ENCODE measurements around the gene SERPINI1. TPM values are rescaled to one million over a fixed set of nuclear protein-coding genes. Genes with fewer than 3 reads are reported as not detected.

SERPINI1 gene
- total RNA-seq, 1 donor from 2014 or later, result 66.2 TPM

DNA sequence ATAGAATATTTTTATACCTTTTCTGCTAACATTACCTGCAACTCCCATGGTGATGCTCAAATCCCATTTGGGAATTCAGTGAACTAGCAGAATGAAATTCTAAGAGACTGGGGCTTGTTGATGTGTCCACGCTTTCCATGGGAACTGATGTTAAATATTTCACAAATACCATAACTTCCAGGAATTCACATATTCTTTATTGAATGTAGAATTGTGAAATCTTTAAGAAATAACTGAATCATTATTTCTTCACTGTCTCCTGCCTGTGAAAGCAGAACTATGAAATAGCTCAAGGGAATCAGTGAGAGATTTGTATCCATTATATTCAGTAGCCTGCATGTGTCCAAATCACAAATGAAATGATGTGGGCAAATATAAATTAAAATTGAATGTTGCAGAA, 130.8 kb downstream of the SERPINI1 start:
- Mint-ChIP-seq H3K9me3 (ENCODE audit: unreplicated experiment) (no peaks in the 10 kb centered on the region), H3K4me1 (ENCODE audit: low read depth, unreplicated experiment) (no peaks in the 10 kb centered on the region), H3K27me3 (ENCODE audit: unreplicated experiment) (no peaks in the 10 kb centered on the region), H3K4me3 (ENCODE audit: unreplicated experiment) (no peak overlapping the region), H3K36me3 (ENCODE audit: unreplicated experiment) (no peaks in the 10 kb centered on the region), H3K27ac (ENCODE audit: unreplicated experiment) (no peak overlapping the region)
- DNase-seq, result no peak
- TF ChIP-seq, protein P1, sequence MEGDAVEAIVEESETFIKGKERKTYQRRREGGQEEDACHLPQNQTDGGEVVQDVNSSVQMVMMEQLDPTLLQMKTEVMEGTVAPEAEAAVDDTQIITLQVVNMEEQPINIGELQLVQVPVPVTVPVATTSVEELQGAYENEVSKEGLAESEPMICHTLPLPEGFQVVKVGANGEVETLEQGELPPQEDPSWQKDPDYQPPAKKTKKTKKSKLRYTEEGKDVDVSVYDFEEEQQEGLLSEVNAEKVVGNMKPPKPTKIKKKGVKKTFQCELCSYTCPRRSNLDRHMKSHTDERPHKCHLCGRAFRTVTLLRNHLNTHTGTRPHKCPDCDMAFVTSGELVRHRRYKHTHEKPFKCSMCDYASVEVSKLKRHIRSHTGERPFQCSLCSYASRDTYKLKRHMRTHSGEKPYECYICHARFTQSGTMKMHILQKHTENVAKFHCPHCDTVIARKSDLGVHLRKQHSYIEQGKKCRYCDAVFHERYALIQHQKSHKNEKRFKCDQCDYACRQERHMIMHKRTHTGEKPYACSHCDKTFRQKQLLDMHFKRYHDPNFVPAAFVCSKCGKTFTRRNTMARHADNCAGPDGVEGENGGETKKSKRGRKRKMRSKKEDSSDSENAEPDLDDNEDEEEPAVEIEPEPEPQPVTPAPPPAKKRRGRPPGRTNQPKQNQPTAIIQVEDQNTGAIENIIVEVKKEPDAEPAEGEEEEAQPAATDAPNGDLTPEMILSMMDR (IDR thresholded peaks at IDR 0.05; ENCODE audit: partially characterized antibody, unreplicated experiment), result no peak

DNA sequence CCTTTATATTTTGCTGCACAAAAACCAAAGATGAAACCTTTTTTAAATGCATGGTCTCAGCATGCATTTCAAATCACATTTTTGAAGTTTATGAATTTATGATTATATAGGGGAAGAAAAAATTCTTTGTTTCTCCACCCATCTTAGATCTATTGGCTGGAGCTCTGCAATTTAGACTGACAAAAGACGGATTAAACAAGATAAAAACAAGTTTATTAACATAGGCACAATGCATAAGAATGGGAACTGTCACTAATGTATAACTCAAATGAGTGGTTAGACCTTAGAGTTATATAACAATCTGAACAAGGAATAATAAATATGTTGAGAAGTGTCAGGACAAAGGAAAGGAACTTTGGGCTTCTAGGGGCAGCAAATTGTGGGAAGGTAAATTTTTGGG, 132.5 kb downstream of the SERPINI1 start:
- no peak for DNase-seq
- H3K4me1 Mint-ChIP-seq (ENCODE audit: low read depth, unreplicated experiment), result no peaks in the 10 kb centered on the region
- H3K36me3 Mint-ChIP-seq (ENCODE audit: unreplicated experiment), result no peaks in the 10 kb centered on the region
- H3K4me3 Mint-ChIP-seq (ENCODE audit: unreplicated experiment), result no peak overlapping the region
- no peaks in the 10 kb centered on the region for H3K9me3 Mint-ChIP-seq (ENCODE audit: unreplicated experiment)
- no peaks in the 10 kb centered on the region for H3K27me3 Mint-ChIP-seq (ENCODE audit: unreplicated experiment)
- H3K27ac Mint-ChIP-seq (ENCODE audit: unreplicated experiment), result no peak overlapping the region
- TF ChIP-seq, protein P1 (IDR thresholded peaks at IDR 0.05; ENCODE audit: partially characterized antibody, unreplicated experiment), result no peak

DNA sequence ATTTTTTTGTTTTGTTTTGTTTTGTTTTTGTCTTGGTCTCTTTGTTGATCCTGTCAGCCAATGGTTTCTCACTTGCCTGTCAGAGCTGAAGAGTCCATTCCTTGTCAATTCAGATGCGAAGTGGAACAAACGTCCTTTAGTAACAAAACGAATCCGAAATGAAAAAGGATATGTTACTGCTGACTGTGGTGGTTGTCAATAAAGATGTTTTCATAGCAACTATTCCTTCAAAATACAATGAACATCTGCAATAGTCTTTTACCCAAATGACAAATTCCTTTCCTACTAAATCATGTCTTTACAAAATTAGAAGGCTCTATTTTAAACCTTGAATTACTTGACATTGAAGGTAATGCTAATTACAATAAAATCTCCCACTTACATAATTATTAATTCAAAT, 134.7 kb downstream of the SERPINI1 start:
- H3K4me3 Mint-ChIP-seq (ENCODE audit: unreplicated experiment), result no peak overlapping the region

DNA sequence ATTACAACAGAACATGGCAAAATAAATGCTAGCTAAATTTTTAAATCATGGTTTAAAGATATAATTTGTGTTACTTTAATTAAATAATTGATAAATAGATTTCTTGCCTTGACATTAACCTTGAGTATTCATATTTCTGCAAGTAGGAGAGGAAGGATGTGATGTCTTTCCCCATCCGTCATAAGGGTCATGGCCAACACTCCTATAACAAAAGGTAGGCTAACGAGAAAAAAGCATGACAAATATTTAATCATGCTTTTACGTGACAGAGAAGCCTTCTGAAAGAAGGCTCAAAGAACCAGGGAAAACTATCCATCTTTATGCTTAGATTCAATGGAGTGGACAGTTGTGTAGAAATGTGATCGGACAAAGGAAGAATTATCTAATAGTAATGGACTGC, 135.2 kb downstream of the SERPINI1 start:
- DNase-seq, result no peak
- Mint-ChIP-seq H3K27me3 (ENCODE audit: unreplicated experiment) (peaks cover 2% of the 10 kb centered on the region), H3K4me3 (ENCODE audit: unreplicated experiment) (no peak overlapping the region), H3K27ac (ENCODE audit: unreplicated experiment) (no peak overlapping the region), H3K36me3 (ENCODE audit: unreplicated experiment) (no peaks in the 10 kb centered on the region), H3K4me1 (ENCODE audit: low read depth, unreplicated experiment) (no peaks in the 10 kb centered on the region), H3K9me3 (ENCODE audit: unreplicated experiment) (no peaks in the 10 kb centered on the region)
- TF ChIP-seq, protein P1 (IDR thresholded peaks at IDR 0.05; ENCODE audit: partially characterized antibody, unreplicated experiment), result no peak

More for the DNA sequence above, 134.7 kb downstream of the SERPINI1 start:
- no peaks in the 10 kb centered on the region for H3K36me3 Mint-ChIP-seq (ENCODE audit: unreplicated experiment)
- peaks cover 2% of the 10 kb centered on the region for H3K27me3 Mint-ChIP-seq (ENCODE audit: unreplicated experiment)
- H3K4me1 Mint-ChIP-seq (ENCODE audit: low read depth, unreplicated experiment), result no peaks in the 10 kb centered on the region
- H3K27ac Mint-ChIP-seq (ENCODE audit: unreplicated experiment), result no peak overlapping the region
- TF ChIP-seq, protein P1 (IDR thresholded peaks at IDR 0.05; ENCODE audit: partially characterized antibody, unreplicated experiment), result no peak
- H3K9me3 Mint-ChIP-seq (ENCODE audit: unreplicated experiment), result no peaks in the 10 kb centered on the region
- DNase-seq, result no peak

DNA sequence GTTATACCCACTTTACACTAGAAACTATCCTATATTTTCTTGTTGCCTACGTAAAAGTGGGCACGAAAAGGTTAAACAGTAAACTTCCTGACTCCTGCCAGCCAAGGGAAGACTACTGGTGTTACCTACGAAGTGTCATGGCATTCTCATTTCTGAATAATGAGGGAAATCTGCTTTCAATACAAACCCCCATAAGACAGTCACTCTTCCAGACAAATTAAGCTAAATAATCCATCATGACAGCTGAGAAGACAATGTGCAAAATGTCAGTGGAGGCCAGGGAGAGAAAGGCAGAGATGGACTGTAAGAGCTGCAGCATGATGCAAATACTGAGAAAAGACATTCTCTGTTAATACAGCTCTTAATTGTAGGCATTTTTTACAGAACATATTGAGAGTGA, 136.5 kb downstream of the SERPINI1 start:
- no peak for DNase-seq
- no peaks in the 10 kb centered on the region for H3K9me3 Mint-ChIP-seq (ENCODE audit: unreplicated experiment)
- peaks cover 2% of the 10 kb centered on the region for H3K27me3 Mint-ChIP-seq (ENCODE audit: unreplicated experiment)
- H3K36me3 Mint-ChIP-seq (ENCODE audit: unreplicated experiment), result no peaks in the 10 kb centered on the region
- no peak overlapping the region for H3K27ac Mint-ChIP-seq (ENCODE audit: unreplicated experiment)
- H3K4me3 Mint-ChIP-seq (ENCODE audit: unreplicated experiment), result no peak overlapping the region
- TF ChIP-seq, protein P1 (IDR thresholded peaks at IDR 0.05; ENCODE audit: partially characterized antibody, unreplicated experiment), result no peak
- H3K4me1 Mint-ChIP-seq (ENCODE audit: low read depth, unreplicated experiment), result no peaks in the 10 kb centered on the region
